ENCODE results near the gene CPLX3. TPM values are rescaled to one million over a fixed set of nuclear protein-coding genes. Genes with fewer than 3 reads are reported as not detected.

The CPLX3 gene
- total and polyA plus RNA-seq, 2 donors (not counting 1 experiment from before 2014, with no cell fraction given): not detected

DNA sequence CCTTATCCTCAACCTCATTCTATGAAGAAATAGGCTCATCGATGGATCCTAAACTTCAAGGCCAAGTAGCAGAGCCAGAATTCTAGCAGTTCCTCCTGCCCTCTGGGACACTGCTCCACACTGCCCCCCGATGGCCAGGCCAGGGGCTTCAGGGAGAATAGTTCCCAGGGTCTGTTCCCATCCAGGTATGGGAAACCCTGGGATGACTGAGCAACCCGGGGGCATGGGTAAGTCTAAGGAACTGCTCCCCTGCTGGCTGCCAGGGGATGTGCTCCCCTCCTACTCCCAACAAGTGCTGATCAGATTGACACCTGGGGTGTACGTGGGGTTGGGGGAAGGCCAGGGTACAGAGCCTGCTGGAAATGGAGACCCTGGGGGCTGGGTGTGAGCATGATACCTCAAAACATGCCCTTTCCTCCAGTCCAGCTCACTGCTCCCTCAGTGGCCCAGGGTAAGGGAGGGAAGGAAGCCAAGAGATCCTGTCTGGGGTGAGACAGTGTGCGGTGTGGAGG, 8.9 kb downstream of the CPLX3 start:
- no peak overlapping the region for H3K4me3 ChIP-seq (replicated peaks in 1 of 4; ENCODE audit: control extremely low read depth in 1 of 4, insufficient read depth in 1 of 4, low read depth in 3 of 4, low read length in 4 of 4)
- DNase-seq (ENCODE audit: low read depth in 2 of 2): peak; percentile 23 to 48

DNA sequence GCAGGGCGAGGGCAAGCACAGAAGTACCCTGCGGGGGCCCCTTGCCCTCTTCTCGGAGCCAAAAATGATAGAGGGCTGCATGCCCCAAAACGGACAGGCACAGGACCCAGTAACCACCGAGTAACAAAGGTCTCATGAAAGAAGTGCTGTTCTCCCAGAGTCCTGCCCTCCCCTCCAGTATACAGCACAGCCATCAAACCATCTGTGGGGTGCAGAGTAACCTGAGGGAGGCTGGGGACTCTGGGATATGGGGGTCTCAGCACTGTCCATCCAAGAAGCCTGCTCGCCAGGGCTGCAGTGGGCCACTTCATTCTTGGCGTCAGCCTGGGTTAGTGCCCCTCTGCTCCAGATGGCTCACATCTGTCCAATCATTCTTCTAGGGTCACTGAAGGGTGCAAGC, 10.4 kb downstream of the CPLX3 start:
- Histone ChIP-seq H2AFZ (ENCODE audit: low read length) (no peak overlapping the region), H3K9me3 (ENCODE audit: control insufficient read depth, insufficient read depth, low read depth, low read length) (no peaks in the 10 kb centered on the region), H3K4me3 (replicated peaks in 1 of 4; ENCODE audit: control extremely low read depth in 1 of 4, insufficient read depth in 1 of 4, low read depth in 3 of 4, low read length in 4 of 4) (no peak overlapping the region), H3K4me1 (ENCODE audit: control insufficient read depth, extremely low read depth, insufficient read depth, low read length) (no peaks in the 10 kb centered on the region), H3K4me2 (ENCODE audit: extremely low read depth, insufficient read depth, low read length) (no peak overlapping the region), H4K20me1 (ENCODE audit: control insufficient read depth, extremely low read depth, insufficient read depth, low read length) (no peaks in the 10 kb centered on the region), H3K79me2 (ENCODE audit: control insufficient read depth, insufficient read depth, low read length) (no peaks in the 10 kb centered on the region), H3K27me3 (ENCODE audit: control insufficient read depth, insufficient read depth, low read length) (no peaks in the 10 kb centered on the region), H3K36me3 (ENCODE audit: control insufficient read depth, insufficient read depth, low read length) (no peaks in the 10 kb centered on the region), H3K9ac (ENCODE audit: insufficient read depth, low read length) (no peak overlapping the region), H3K27ac (ENCODE audit: insufficient read depth, low read length) (no peak overlapping the region)
- no peak for TF ChIP-seq EZH2 (IDR thresholded peaks at IDR 0.05; ENCODE audit: low read length, missing control alignments)
- TF ChIP-seq, protein P1, sequence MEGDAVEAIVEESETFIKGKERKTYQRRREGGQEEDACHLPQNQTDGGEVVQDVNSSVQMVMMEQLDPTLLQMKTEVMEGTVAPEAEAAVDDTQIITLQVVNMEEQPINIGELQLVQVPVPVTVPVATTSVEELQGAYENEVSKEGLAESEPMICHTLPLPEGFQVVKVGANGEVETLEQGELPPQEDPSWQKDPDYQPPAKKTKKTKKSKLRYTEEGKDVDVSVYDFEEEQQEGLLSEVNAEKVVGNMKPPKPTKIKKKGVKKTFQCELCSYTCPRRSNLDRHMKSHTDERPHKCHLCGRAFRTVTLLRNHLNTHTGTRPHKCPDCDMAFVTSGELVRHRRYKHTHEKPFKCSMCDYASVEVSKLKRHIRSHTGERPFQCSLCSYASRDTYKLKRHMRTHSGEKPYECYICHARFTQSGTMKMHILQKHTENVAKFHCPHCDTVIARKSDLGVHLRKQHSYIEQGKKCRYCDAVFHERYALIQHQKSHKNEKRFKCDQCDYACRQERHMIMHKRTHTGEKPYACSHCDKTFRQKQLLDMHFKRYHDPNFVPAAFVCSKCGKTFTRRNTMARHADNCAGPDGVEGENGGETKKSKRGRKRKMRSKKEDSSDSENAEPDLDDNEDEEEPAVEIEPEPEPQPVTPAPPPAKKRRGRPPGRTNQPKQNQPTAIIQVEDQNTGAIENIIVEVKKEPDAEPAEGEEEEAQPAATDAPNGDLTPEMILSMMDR (conservative IDR thresholded peaks at IDR 0.05 in 1 of 2, IDR thresholded peaks at IDR 0.05 in 1 of 2; ENCODE audit: low read depth in 1 of 2, low read length in 2 of 2): no peak
- DNase-seq (ENCODE audit: low read depth in 2 of 2): no peak

More for the DNA sequence above, 8.9 kb downstream of the CPLX3 start:
- Histone ChIP-seq H3K79me2 (ENCODE audit: control insufficient read depth, insufficient read depth, low read length) (no peaks in the 10 kb centered on the region), H4K20me1 (ENCODE audit: control insufficient read depth, extremely low read depth, insufficient read depth, low read length) (no peaks in the 10 kb centered on the region), H2AFZ (ENCODE audit: low read length) (no peak overlapping the region), H3K4me1 (ENCODE audit: control insufficient read depth, extremely low read depth, insufficient read depth, low read length) (no peaks in the 10 kb centered on the region), H3K4me2 (ENCODE audit: extremely low read depth, insufficient read depth, low read length) (no peak overlapping the region), H3K9ac (ENCODE audit: insufficient read depth, low read length) (no peak overlapping the region), H3K36me3 (ENCODE audit: control insufficient read depth, insufficient read depth, low read length) (no peaks in the 10 kb centered on the region), H3K27ac (ENCODE audit: insufficient read depth, low read length) (no peak overlapping the region), H3K27me3 (ENCODE audit: control insufficient read depth, insufficient read depth, low read length) (no peaks in the 10 kb centered on the region), H3K9me3 (ENCODE audit: control insufficient read depth, insufficient read depth, low read depth, low read length) (no peaks in the 10 kb centered on the region)
- TF ChIP-seq EZH2 (IDR thresholded peaks at IDR 0.05; ENCODE audit: low read length, missing control alignments): no peak
- TF ChIP-seq, protein P1 (conservative IDR thresholded peaks at IDR 0.05 in 1 of 2, IDR thresholded peaks at IDR 0.05 in 1 of 2; ENCODE audit: low read depth in 1 of 2, low read length in 2 of 2): peak; percentile 73 to 86

DNA sequence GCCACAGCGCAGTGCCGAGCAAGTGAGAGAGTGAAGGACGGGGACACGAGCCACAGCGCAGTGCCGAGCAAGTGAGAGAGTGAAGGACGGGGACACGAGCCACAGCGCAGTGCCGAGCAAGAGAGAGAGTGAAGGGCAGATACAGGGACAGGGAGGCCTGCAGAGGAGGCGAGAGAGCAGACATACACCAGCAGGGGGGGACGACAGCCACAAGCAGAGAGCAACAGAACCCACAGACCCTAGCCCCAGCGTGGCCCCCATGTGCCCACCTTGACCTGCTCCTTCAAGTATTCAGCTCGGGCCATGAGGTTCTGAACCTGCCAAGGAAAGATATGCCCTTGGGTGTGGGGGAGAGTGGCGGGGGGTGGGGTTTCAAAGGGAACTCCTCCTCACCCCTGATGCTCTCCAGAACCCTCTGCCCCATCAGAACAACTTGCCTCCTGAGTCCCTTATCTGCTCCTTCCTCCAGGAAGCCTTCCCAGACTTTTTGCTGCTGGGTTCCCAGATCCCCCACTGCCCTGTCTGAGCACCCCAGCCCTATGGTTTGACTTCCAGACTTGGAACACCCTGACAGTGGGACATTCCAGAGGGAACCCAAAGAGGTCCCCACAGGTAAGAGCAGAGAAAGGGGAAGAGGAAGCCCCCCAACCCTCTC, 11.2 kb downstream of the CPLX3 start:
- Histone ChIP-seq H3K4me1 (ENCODE audit: control insufficient read depth, extremely low read depth, insufficient read depth, low read length) (peaks cover 3% of the 10 kb centered on the region), H3K9ac (ENCODE audit: insufficient read depth, low read length) (no peak overlapping the region), H3K4me3 (replicated peaks in 1 of 4; ENCODE audit: control extremely low read depth in 1 of 4, insufficient read depth in 1 of 4, low read depth in 3 of 4, low read length in 4 of 4) (no peak overlapping the region), H3K27me3 (ENCODE audit: control insufficient read depth, insufficient read depth, low read length) (no peaks in the 10 kb centered on the region), H4K20me1 (ENCODE audit: control insufficient read depth, extremely low read depth, insufficient read depth, low read length) (no peaks in the 10 kb centered on the region), H2AFZ (ENCODE audit: low read length) (no peak overlapping the region), H3K27ac (ENCODE audit: insufficient read depth, low read length) (no peak overlapping the region), H3K9me3 (ENCODE audit: control insufficient read depth, insufficient read depth, low read depth, low read length) (no peaks in the 10 kb centered on the region), H3K36me3 (ENCODE audit: control insufficient read depth, insufficient read depth, low read length) (no peaks in the 10 kb centered on the region), H3K79me2 (ENCODE audit: control insufficient read depth, insufficient read depth, low read length) (no peaks in the 10 kb centered on the region), H3K4me2 (ENCODE audit: extremely low read depth, insufficient read depth, low read length) (no peak overlapping the region)
- DNase-seq (ENCODE audit: low read depth in 2 of 2): no peak
- TF ChIP-seq EZH2 (IDR thresholded peaks at IDR 0.05; ENCODE audit: low read length, missing control alignments): no peak
- TF ChIP-seq, protein P1 (conservative IDR thresholded peaks at IDR 0.05 in 1 of 2, IDR thresholded peaks at IDR 0.05 in 1 of 2; ENCODE audit: low read depth in 1 of 2, low read length in 2 of 2): no peak

All from fibroblast of lung (primary cell).